ENCODE data around the gene FBLN7.
"Not testable (repeated sequence)": the region's sequence is repeated elsewhere in the genome, so short reads cannot be mapped to it uniquely, and the experiment has no call there.

The FBLN7 gene

DNA sequence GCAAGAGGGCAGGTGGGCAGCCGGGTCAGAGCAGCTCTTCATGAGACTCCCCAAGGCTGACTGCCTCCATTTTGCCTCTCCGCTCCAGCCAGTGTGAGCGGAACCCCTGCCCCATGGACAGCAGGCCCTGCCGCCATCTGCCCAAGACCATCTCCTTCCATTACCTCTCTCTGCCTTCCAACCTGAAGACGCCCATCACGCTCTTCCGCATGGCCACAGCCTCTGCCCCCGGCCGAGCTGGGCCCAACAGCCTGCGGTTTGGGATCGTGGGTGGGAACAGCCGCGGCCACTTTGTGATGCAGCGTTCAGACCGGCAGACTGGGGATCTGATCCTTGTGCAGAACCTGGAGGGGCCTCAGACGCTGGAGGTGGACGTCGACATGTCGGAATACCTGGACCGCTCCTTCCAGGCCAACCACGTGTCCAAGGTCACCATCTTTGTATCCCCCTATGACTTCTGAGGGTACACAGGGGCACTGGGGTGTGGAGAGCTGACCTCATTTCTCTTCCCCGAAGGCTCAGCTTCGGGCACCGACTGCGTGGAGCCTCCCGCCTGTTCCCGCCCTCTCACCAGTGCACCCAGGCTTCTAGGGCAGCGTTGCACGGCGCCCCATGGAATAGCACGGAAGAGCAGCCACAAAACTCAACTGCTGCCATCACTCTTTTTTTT lies 49.0 kb downstream of the FBLN7 start:
- no peak for DNase-seq

- DNase-seq: no peak
Observed at GRCh38 chr2:112187805-112188596, 49.8 kb downstream of the FBLN7 start.

DNA sequence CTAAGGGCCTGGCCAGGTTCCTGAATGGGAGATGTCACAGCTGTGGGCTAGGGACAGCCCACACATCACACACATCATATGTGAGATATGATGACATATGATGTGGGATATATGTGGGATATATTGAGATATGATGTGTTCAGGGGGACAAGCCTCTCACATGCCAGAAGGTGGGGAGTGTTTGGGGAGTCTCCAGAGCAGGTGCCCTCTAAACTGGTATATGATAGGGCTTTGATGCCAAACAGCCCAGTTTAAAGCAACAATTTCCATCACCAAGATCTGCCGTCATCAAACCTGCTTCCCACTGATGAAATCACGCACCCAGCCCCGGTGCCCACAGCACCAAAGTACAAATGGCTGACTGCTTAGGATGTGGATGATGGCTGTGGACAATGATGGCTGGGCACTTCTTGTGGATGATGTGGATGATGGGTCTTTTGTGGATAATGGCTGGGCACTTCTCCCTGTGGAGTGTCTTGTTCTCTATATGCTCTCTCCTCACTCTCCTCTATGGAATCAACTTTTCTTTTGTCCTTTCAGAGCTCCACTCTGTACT lies 50.9 kb downstream of the FBLN7 start:
- no peak for DNase-seq

DNA sequence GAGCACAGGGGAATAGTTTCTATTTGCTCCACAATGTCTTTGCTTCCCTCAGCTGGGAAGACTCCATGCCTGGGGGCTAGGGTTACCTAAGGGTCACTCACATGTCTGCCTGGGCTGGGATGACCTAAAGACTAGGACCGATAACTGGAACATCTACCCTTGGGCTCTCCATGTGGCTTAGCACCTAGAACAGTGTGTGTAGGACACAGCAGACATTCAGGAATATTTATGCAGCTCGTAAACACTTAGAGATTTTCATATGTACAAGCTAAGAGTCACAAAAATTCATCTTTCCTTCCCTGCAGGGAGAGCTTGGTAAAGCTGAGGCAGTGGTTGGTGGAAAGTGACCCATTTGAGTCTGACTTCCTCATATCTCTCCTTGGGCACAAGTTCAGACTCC lies 55.8 kb downstream of the FBLN7 start:
- no peak for DNase-seq

- DNase-seq: no peak
Observed at GRCh38 chr2:112194482-112194881, 56.3 kb downstream of the FBLN7 start.

DNA sequence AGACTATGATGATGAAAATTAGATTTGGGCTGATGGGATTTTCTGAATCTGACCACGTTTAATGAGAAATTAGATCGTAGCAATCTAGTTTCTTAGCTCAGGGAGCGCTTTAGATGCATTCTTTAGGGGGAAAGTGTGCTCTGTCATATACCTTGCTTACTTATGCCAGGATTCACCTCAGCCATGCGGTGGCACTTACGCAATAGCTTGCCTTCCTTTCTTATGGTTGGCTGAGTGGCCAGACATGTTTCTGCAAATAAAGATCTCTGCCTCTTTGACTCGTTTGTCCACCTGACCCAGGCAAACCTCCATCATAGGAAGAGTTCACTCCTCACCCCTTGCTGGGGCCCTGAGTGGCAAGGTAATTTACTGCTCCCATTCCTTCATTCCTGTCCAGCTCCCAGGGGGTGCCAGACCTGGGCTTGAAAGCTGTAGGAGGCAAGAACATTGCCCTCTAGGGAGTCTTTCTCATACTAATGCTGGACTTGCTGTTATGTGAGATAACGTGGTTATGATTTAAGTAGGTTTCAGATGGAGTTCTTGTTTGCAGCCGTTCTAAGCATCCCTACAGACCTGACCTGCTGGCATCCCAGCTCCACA lies 57.1 kb downstream of the FBLN7 start:
- DNase-seq: no peak

DNA sequence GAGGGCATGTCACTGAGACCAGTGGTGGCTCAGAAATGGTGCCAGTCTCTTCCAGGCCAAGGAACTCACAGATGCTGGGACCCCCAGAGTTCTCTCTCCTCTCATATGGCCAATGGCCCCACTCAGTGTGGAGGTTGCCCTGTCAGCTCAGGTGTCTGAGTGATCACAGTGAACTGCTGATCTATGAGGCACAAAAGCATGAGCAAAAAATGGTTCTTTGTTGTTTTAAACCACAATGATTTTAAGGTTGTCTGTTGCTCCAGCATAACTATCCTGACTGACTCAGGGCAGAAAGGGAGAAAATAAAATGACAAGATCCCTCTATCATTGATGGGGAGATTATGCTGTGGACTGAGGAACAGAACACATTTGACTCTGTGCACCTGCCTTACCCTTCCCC lies 57.8 kb downstream of the FBLN7 start:
- no peak for DNase-seq

DNA sequence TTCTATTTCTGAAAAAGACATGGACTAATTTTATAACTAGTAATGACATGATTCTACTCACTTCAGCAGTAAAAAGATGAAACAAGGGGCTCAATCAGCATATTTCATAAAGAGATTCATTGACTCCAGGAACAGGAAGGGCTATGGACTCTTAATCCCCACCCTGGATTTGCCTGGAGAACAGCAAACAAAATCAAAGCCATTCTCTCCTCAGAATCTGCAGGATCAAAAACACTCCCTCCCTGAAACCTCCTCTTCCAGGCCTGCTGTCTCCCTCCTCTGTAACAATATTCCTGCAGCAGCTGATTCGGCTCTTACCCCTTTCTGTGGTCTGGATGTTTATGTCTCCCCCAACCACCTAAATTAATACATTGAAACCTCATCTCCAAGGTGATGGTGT lies 59.7 kb downstream of the FBLN7 start:
- DNase-seq: no peak

DNA sequence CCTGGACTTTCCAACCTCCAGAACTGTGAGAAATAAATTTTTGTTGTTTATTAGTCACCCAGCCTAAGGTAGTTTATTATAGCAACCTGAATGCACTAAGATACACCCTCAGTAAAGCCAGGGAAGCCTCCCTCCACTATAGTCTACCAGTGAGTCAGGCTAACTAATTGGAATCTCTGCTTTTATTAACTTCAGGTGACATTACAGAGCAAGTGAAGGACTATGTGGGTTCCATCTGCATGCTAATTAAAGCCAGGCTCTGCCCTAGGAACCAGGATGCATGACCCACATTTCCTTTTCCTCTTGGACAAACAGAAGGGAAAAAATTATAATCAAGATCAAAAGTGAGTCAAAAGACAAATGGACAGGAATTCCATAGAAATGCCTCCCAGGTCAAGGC lies 60.6 kb downstream of the FBLN7 start:
- no peak for DNase-seq

GRCh38 chr2:112199188-112199587 lies 61.0 kb downstream of the FBLN7 start:
- no peak for DNase-seq

GRCh38 chr2:112201696-112202430 lies 63.7 kb downstream of the FBLN7 start:
- no peak for DNase-seq

DNA sequence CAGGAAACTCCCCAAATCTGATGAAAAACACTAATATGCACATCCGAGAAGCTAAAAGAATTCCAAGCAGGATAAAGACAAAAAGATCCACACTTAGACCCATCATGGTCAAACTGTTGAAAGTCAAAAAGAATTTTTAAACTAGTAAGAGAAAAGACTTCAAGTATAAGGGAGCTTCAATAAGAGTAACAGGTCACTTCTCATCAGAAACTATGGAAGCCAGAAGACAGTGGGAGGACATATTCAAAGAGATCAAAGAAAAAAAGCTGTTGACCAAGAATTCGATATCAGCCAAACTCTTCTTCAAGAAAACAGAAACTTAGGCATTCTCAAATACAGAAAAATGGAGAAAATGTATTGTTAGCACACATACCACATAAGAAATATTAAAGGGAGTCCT lies 66.2 kb downstream of the FBLN7 start:
- DNase-seq: no peak

DNA sequence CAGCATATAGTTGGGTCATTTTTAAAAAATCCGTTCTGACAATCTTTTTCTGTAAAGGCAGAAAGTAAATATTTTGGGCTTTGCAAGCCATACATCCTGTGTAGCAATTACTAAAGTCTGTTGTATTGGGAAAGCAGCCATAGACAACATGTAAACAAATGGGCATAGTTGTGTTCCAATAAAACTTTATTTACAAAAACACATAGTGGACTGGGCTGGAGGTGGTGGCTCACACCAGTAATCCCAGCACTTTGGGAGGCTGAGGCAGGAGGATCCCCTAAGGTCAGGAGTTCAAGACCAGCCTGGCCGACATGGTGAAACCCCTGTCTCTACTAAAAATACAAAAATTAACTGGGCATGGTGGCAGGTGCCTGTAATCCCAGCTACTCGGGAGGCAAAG lies 69.7 kb downstream of the FBLN7 start:
- not testable (repeated sequence) for DNase-seq

GRCh38 chr2:112216167-112216566 lies 78.0 kb downstream of the FBLN7 start:
- no peak for DNase-seq

DNA sequence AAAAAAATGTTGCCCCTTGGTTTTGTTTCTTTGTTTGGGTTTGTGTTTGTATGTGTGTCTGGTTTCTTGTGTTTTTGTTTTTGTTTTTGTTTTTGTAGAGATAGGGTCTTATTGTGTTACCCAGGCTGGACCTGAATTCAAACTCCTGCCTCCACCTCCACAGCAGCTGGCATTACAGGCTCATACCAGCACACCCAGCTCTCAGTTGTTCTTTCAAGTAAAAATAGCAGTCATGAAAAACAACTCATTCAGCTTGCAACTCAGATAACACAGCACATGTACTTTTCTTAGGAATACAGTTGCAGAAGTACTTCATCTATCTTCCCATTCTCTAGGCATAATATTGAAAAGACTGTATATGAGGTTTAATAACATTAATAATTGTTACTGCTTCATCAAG lies 79.7 kb downstream of the FBLN7 start:
- no peak for DNase-seq

GRCh38 chr2:112220186-112220585 lies 82.0 kb downstream of the FBLN7 start:
- DNase-seq: no peak

DNA sequence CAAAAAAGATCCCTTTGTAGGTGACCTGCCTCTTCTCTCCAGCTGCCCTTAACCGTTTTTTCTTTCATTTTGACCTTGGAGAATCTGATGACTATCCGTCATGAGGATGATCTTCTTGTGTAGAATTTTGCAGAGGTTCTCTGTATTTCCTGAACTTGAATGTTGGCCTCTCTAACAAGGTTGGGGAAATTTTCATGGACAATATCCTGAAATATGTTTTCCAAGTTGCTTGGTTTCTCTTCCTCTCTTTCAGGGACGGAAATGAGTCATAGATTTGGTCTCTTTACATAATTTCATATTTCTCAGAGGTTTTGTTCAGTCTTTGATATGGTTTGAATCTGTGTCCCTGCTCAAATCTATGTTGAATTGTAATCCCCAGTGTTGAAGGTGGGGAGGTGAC lies 82.6 kb downstream of the FBLN7 start:
- no peak for DNase-seq

DNA sequence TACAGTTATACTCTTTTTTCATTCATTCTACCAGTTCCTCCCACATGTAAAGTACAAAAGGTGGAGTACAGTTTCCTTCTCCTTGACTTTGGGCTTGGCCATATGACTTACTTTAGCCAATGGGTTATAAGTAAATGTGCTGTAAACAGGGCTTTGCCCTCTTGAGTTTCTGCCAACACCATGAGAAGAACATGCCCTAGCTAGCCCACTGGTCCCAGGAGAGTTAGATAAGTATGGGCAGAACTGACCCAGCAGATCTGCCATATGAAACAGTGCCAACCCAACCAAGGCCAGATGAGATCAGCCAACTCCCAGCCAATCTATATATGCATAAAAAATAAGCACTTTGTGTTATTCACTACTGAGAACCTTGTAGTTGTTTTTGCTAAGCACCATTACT lies 91.2 kb downstream of the FBLN7 start:
- no peak for DNase-seq

GRCh38 chr2:112230371-112230770 lies 92.2 kb downstream of the FBLN7 start:
- no peak for DNase-seq
